NCI-H187 treated with DMSO at 0.1 percent for 48 hours (cell line): ENCODE data around the gene PLIN1.

Experiments used
- DNase-seq: peaks from one replicate; lab custom pipeline; 2025; lab: John Stamatoyannopoulos, UW

The PLIN1 gene

DNA sequence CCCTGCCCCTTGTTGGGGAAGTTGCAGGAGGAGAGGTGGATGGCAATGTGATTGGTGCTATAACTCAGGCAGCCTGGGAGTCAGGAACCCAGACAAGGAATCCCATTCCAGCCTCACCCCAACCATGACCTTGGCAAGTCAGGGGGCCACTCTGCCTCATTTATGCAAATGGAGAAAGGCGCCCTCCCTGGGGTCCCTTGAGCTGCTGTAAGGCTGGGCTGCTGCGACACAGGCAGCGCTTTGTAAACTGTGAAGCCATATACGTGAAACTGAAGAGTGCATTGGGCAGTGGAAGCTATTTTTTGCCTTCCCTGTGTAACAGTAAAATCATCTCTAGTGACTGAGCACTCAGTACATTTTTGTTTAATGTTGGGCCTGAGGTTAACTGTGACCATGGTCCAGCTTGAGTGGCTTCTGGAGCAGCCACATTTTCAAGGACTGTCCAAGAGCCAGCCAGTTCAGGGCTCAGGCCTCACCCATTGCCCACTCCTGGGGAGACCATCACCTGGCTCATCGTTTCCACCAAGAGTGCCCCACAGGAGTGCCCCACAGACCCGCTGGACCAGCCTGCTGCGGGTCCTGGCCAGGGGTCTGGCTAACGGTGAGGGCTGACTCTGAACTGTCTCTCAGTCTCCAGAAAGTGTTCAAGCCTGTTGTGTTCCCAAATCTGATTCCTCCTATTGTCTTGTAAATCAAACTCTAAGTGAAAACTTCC lies 51.8 kb downstream of the PLIN1 start:
- DNase-seq = no peak

DNA sequence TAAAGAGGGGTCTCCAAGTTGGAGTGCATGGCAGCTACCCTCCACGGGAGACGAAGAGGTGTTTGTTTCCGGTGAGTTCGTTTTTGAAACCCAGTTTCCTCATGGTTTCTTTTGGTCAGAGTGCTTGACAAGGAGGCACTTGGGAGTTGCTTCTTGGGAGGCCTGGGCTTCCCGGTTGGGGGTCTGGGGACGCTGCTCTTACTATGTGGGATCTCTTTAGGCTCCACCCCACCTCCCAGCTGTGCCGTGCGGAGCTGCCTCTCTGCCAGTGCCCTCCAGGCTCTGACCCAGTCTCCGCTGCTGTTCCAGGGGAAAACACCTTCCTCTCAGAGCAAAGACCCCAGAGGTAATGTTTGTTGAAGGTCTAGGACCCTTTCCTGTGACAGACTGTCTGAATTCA lies 53.5 kb downstream of the PLIN1 start:
- DNase-seq = no peak

DNA sequence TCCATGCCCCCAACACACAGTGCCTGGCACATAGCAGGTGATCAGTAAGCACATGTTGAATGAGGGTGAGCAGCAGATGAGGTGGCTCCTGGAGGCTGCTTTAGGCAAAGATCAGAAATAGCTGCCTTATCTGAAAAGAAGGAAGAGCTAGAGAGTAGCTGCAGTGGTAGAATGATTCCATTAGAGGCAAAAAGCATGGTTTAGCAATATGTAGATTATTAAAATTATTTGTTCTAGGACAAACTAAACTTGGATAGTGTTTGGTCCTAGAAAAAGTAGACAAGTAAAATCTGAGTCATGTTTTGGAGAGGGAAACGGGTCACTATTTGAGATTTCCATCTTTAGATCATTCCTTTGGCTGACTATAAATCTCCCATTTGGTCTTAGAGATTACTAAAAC lies 56.0 kb downstream of the PLIN1 start:
- no peak for DNase-seq

DNA sequence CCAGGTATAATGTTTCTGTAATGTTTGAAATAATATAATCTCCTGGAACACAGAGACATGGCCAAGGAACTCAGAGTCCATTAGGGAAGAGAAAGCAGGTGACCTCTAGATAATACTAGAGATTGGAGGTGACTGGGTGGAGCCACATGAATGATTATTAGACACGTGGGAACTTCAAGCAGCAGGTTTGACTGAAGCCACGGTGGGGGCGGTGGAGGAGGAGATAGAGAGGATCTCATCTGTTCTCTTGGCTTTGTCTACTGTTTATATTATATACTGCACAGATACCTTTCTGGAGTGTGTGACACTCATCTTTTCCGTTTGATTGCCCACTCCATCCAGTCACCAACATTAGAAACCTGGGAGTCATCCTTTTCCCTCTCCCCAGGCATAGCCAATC lies 57.6 kb downstream of the PLIN1 start:
- no peak for DNase-seq

DNA sequence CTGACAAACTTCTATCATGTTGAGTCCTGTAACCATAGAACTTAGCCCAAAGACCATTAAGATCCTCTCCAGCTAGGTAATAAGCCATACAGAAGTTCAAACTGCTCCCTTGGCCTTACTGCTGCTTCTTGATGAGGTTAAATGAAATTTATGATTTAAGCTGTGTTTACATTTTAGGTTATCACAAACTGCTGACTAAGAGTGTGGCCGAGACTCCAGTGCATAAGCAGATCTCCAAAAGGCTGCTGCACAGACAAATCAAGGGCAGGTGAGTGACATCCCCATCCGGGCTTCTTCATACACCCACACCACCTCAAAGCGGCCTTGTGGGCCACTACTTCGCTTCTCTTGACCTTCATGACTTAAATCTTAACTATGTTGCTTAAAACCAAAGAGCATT lies 62.9 kb downstream of the PLIN1 start:
- no peak for DNase-seq

DNA sequence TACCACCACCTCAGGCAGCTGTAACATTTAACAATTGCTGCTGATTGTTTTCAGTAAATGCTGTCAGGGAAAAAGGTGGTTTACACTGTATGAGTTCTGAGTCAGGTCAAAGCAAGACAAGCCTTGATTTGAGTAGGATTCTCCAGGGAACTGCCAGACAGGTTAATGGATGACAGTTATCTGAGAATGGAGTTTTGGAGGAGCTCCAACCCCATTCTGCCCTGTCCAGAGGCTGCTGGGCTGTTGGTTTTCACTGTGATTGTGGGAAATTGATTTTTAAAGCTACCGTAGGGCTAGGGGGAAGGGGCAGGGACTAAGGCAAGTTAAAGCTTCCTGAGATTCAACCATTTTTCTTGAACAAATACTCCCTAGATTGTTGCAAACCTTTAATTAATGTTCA lies 64.0 kb downstream of the PLIN1 start:
- no peak for DNase-seq
